HG03460 (cell line): ENCODE measurements around the gene ACADVL.

ENCODE experiments used
- ATAC-seq: cut with Tn5 transposase; IDR thresholded peaks from one replicate; pipeline ENCODE4 v1.9.1; 2021; ENCODE audit not compliant: unreplicated experiment

ACADVL gene

GRCh38 chr17:7250695-7251627 is 31.2 kb downstream of the ACADVL start:
- ATAC-seq: no peak

GRCh38 chr17:7251661-7252175 is 32.0 kb downstream of the ACADVL start, which contains the start of gene CTDNEP1:
Gene CTDNEP1 (minus strand): TSS chr17:7251734. CDS start chr17:7251296, 438 bp downstream.
- peak; percentile 82 for ATAC-seq

DNA sequence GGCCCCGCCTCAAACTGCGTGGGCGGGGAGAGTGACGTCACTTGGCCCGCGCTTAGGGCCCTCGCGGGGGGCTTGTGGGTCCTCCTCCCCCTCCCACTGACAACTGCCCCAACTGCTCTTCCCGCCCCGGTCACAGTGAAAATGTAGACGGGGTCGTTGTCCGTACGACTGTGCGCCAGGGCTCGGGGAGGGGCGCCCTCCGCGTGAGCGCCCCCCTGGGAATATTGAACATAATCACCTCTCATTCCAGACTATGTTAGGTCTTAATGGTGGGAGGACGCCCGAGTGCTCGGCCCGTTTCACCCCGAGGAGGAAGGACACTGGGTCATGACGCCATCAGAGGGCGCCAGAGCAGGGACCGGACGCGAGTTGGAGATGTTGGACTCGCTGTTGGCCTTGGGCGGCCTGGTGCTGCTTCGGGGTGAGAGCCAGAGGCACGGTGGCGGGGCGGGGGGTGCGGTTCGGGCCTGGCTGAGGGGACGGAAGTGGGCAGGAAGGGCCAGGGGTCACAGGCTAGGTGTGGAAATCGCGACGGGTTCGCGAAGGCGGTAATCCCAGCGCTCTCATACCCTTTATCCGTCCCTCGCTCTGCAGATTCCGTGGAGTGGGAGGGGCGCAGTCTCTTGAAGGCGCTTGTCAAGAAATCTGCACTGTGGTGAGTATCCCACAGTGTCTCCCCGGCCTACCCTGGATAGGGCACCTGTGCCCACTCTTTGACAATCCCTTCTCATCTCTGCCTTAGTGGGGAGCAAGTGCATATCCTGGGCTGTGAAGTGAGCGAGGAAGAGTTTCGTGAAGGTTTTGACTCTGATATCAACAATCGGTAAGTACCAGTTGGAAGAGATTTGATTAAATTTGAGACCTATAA is 32.7 kb downstream of the ACADVL start, which contains the start of gene ELP5:
TSS of gene ELP5 (plus strand) at position 40 of the 868 bp plus-strand sequence. CDS start at position 376, 336 bp downstream.
- ATAC-seq: peak; percentile 58

DNA sequence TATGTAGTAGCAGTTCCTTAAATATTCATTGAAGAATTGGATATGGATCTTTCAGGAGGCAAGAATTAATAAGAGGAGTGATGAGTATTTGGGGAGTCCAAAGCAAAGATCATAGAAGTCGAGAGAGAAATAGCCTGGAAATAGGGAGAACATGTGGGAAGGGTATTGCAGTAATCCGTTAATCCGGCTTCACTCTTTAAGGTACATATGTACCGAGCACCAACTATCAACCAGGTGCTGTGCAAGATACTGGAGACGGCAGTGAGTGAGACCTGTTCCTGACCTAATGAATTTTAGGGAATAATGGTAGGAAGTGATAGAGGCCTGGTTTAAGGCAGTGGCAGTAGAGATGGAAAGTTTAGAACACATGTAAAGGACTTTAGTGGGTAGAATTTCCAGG is 33.3 kb downstream of the ACADVL start:
- ATAC-seq: no peak

DNA sequence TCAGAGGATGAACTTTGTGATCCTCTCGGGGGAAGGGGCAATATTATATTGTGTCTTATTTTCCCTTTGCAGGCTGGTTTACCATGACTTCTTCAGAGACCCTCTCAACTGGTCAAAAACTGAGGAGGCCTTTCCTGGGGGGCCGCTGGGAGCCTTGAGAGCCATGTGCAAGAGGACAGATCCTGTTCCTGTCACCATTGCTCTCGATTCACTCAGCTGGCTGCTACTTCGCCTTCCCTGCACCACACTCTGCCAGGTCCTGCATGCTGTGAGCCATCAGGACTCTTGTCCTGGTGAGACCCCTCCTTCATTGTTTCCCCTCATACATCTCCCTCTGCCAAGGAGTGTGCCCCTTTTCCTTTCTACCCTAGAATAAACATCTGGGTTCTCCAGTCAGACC is 34.8 kb downstream of the ACADVL start:
- ATAC-seq: no peak

DNA sequence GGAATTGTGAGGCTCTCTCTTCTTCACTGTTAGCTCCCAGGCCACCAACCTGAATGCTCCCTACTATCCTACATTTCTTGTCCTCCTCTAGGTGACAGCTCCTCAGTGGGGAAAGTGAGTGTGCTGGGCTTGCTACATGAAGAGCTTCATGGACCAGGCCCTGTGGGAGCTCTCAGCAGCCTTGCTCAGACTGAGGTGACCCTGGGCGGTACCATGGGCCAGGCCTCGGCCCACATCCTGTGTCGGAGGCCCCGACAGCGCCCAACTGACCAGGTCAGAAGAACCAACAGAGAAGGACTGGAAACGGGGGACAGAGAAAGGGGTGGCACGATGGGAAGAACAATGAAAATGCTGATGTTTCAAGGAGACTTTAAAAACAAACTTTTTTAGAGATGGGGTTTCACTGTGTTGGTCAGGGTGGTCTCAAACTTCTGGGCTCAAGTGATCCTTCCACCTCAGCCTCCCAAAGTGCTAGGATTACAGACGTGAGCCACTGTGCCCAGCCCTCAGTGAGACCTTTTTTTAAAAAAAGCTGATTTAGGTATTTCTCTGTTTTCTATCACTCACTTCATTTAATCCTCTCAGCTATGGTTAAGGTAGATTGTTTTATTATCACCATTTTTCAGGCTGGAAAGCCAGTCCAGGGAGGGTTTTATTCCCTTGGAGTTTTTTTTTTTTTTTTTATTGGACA is 37.2 kb downstream of the ACADVL start:
- ATAC-seq: no peak

GRCh38 chr17:7258731-7259554 is 39.2 kb downstream of the ACADVL start:
- ATAC-seq: no peak

DNA sequence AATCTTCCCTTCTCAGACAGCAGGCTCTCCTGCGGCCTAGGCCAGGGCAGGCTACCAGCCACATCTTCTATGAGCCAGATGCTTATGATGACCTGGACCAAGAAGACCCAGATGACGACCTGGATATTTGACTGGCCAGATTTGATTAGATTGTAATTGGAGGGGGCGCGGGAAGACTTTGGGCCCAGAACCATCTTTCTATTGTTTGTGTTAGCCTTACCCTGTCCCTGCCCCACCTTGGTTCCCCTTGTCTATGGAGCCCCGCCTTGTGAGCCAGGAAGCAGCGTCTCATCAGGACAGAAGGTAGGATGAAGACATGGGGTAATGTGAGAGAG is 39.8 kb downstream of the ACADVL start:
- ATAC-seq: no peak

DNA sequence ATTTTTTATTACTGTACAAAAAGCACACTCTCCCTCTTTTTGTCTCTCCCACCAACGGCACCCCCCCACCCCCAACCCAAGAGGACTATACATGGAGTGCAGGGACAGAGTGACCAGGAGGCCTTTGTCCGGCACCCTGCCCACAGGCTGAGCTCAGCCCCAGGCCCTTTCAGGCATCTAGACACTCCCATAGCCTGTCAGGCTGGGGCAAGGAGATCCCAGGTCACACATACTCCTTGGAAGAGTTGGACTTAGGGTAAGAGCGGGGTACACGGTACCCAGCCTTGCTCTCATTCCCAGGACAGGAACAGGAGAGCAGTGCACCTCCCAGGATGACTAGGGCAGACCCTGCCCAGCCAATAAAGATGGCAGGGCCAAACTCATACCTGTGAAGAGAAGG is 40.4 kb downstream of the ACADVL start:
- no peak for ATAC-seq

GRCh38 chr17:7260651-7261378 is 41.1 kb downstream of the ACADVL start:
- ATAC-seq: no peak

GRCh38 chr17:7261379-7262191 is 41.8 kb downstream of the ACADVL start:
- no peak for ATAC-seq

- ATAC-seq: no peak
These were observed 42.6 kb downstream of the ACADVL start, which contains the start of gene CLDN7 for GRCh38 chr17:7262192-7262934. Gene CLDN7 (minus strand): TSS chr17:7262478. CDS start chr17:7262043, 435 bp downstream.

- ATAC-seq: no peak
These were observed 43.4 kb downstream of the ACADVL start for GRCh38 chr17:7262935-7263800.

DNA sequence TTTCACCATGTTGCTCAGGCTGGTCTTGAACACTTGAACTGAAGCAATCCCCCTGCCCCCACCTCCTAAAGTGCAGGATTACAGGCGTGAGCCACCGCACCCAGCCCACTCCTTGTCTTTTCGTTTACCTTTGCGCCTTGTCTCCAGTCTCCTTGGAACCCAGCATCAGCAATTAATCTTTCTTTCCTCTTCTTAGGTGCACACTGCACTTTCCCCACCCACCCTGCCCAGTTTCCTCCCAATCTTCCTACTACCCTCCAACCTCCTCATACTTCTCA is 44.0 kb downstream of the ACADVL start:
- ATAC-seq: no peak

DNA sequence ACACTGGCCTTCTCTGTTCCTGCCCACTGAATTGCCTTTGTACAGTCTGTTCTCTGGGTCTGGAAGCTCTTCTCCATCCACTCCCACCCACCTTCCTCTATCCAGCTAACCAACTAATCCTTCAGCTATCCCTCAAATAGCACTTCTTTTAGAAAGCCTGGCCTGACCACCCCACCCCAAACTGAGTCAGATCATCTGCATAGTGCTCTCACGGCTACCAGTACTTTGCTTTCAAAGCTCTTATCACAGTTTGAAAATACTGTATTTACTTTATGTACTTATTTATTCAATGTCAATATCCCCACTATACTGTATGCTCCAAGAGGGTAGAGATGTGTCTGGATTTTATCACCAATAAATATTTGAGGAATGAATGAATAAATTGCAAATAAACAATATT is 47.0 kb downstream of the ACADVL start:
- no peak for ATAC-seq
